Kasumi-1 (cell line): ENCODE measurements around the gene RELT.

Experiments used
- DNase-seq, 2 experiments: peaks; one replicate each; lab custom pipeline; 2025; lab: John Stamatoyannopoulos, UW

Gene RELT

GRCh38 chr11:73404506-73405145 is 28.4 kb downstream of the RELT start:
- DNase-seq, result no peak

DNA sequence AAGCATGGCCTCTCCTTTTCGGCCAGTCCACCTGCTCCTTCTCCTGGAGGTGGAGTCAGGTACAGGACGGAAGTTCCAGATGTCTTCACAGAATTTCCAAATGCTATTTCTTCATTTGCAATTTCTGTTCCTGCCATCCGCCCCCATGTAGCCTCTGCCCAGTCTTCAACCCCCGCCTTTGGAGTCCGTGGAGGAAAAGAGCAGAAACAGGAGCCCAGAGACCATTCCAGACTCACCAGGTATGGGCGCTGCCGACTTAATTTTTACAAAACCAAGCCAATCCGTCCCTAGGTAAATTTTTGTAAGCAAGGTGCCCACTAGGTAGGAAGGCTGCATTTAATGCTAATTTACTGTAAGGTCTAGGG is 28.9 kb downstream of the RELT start:
- no peak for DNase-seq

DNA sequence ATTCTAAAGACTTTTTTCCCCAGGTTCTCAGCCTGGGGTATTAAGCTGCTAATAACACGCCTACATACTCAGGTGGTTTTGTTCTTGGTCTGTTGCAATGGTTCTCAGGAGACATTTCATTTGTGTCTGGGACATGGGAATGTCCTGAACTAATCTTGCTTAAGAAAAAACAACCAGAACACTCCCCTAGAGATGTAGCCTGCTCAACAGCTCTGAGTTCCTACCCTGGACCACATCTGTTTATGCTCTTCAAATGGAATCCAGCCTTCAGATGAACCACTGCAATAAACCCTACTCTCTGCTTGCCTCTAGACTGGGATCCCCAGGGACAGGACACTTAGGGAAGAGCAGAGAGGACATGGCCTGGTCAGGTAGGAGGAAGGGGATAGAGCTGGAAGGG is 29.9 kb downstream of the RELT start:
- DNase-seq, result no peak

DNA sequence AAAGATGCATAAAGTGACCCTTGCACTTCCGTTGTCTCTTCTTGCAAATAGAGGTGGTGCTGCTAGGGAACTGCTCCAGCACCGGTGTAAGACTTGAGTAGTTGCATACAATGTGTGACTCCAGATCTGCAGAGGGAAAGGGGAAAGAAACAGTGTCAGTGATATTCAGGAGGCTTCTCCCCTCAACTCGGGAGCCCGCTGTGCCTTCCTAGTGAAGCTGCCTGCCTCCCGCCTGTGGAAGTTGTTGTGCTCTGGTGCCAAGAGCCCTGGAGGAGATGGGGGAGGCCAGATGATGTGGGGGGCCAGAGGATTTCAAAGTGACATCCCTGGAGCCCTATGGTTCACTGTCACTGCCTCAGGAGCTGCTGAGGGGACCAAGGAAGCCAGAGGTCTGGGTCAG is 30.4 kb downstream of the RELT start:
- DNase-seq, result no peak

DNA sequence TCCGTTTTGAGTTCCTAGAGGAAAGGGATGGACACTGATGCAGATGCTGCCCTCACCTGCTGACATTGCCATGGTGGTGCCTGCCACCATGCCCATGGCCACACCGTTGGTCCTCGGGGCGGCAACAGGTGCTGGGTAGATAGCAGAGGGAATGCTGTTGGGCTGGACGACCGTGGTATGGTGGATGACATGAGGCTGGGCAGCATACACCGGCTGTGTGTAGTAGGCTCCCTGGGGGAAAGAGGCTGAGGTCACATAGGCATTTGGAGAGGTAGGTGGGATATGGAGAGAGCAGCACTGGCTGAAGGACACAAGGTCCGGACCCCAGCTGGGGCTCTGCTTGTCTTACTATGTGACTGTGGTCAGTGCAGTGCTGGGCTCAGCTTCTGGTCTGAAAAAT is 33.2 kb downstream of the RELT start:
- DNase-seq, result no peak

DNA sequence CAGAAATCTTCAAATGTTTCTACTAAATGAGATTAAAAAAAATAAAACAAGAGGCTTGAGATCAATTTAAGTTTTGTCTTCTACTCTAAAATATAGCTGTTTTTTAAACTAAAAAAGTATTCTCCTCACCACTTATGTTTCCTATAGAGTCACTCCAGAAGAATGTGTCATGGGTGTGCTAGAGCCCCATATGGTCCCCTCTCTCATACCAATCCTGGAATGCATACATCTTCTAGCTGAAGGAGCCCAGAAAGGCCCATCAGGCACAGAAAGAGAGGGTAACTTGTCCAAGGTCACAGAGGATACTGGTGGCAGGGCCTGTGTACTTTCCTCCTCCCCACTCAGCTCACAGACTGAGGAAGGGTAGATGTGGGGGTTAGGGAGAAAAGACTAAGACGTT is 34.4 kb downstream of the RELT start:
- no peak for DNase-seq

- DNase-seq, result no peak
Measured at GRCh38 chr11:73411031-73411430, 34.8 kb downstream of the RELT start.

- DNase-seq, result no peak
Measured at GRCh38 chr11:73412308-73412707, 36.1 kb downstream of the RELT start.

GRCh38 chr11:73413256-73413655 is 37.1 kb downstream of the RELT start:
- no peak for DNase-seq

DNA sequence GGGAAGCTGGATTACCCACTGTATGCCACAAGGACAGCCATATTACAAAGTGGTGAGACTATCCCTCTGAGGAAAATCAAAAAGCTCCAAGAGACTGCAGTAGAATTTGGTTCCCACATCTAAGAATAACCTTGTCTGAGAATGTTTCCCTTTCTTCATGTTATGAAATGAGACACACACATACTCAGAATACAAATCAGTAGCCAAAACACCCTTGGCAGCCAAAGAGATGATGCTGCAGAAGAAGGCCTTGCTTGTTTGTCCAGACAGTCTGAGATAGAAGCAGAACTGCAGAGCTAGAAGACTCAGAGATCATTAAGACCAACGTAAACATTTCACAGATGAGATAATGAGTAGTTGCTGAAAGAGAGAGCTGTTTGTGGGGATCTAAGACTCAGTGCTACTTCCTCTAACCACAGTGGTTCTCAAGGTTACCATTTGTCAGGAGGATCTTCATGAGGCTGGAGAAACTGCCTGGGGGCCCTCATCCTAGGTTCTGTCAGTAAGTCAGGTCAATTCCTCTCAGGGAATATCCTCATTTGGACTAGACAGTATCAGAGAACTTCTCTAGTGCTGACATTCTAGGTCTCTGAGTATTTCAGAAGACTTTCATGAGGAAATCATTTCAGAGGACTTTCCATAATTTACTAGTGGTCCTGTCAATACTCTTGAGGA is 38.9 kb downstream of the RELT start:
- peak; percentile 52 to 59 for DNase-seq

- DNase-seq, result no peak
Measured at GRCh38 chr11:73415854-73416615, 39.8 kb downstream of the RELT start.

DNA sequence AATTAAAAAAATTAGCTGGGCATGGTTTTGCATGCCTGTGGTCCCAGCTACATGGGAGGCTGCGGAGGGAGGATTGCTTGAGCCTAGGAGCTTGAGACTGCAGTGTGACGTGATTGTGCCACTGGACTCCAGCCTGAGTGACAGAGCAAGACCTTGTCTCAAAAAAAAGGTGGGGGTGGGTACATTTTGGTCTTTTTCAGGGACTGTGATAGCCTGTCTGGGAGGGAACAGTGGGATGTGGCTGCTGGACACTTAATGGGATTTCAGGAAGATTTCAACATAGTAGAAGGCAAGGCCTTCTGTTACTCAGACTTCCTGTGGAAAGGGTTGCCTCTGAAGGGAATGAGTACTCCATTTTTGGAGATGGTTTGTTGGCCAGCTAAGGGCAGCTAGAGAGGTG is 40.6 kb downstream of the RELT start:
- no peak for DNase-seq

DNA sequence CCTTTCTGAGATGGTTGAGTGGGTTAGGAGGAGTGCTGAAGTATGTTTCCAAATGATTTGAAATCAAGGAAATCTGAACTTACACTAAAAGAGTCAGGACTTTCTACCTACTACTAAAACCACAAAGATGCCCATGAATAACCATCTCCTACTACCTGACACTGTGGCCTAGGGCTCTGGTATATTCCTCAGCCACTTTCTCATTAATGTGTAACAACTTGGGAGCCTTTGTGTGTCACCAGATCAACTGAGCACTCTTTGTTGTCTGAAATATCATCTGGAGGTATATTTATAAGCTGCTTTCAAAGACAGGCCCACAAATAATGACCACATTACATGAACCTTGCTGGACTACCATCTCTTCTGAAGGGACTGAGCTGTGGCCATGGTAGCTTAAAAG is 43.9 kb downstream of the RELT start:
- no peak for DNase-seq

DNA sequence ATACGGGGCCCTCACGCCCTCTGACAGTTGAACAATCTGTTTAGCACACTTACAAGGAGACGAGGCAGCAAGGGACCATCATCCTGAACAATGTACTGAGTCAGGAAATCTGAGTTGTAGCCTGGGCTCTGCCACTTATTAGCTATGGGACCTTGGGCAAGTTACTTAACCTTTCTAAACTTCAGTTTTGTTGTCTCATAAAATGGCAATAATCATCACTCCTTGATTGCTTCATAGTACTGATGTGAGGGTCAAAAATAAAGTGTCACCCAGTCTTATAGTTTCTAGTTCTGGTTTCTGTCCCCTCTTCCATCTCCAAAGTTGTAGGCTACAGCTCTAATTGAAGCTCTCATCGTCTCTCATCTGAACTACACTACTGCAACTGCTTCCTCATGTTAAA is 46.7 kb downstream of the RELT start:
- no peak for DNase-seq

DNA sequence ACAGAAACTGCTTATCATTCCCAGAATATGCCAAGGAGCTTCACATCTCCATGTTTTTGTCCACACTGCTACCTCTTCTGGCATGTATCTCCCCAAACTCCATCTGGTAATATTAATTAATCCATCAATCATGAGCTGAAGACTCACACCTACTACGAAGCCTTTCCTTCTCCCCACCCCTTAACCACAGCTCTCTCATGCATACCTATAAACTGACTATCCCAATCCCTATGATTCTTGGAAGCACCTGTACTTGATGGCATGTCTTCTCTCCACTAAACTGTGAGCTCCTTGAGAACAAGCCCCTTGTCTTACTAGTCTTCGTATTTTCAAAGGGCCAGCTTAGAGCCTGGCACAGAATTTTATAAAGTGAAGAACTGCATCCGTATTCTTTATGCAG is 47.3 kb downstream of the RELT start:
- no peak for DNase-seq

GRCh38 chr11:73425108-73425507 is 48.9 kb downstream of the RELT start:
- DNase-seq, result peak; percentile 12 to 27

DNA sequence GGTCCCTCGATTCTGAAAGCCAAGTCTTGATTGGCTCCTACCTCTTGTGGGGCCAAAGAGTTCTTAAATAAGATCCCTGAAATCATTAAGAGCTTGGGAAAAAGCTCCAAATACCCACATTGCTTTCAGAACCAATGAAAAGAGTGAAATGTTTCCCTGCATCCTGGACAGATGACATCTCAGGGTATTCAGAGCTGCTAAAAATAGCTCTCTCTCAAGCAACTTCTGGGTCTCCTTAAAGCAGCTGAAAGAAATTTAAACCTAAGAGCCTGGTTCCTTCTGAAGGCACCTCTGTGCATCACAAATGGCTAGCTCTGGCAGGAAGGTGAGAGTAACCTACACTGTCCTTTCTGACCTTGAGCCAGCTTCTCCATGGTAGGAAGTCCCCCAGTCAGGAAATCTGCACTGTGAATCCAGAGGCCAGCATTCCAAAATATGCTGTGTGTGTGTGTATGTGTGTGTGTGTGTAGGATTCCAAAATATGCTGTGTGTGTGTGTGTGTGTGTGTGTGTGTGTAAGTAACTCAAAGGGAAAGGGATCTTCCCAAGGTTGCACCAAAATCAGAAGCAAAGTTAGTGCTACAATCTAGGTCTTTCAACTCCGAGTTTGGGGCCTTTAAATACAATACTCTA is 50.1 kb downstream of the RELT start:
- DNase-seq, result no peak

- no peak for DNase-seq
Measured at GRCh38 chr11:73428227-73428626, 52.0 kb downstream of the RELT start.

GRCh38 chr11:73428699-73429098 is 52.5 kb downstream of the RELT start:
- no peak for DNase-seq

DNA sequence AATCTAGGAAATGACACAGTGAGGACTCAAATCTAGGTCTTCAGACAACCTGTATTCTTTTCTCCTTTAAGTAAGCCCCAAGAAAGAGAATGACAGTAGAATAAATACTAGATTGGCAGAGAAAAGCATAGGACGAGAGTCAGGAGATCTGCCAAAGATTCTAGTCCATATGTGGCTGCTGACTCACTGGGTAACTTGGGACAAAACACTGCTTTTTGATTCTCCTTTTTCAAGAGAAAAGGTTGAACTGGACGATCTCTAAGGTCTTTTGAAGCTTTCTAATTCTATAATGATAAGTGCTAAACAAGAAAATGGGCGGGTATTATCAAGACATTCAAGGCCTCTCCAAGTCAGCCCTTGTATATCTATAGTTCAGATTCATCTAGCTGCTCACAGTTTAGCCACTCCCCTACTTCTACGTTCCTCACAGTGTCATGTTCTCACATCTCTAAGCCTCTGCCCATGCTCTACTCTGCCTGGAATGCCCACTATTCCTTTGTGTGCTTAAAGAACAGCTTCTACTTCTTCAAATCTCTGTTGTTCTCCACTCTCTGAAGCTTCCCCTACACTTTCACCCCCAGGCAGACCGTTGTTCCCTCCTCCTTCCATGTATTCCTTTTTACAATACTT is 53.0 kb downstream of the RELT start:
- no peak for DNase-seq

DNA sequence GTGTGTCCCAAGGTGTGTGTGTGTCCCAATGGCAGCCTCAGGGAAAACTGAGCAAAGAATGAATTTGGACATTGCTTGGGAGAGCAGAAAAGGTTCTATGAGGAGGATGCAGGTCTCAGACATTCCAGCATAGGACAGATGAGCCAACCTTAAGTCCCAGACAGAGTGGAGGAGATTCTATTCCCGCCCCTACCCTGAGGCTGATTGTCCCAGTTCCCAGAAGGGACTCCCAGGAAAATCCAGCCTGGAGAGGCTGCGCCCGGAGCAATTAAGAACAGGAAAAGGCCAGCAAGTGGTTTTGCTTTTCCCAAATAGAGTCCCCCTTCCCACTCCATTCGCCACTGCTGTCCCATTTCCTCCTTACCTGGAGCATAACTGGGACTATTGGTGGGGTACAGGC is 54.1 kb downstream of the RELT start:
- DNase-seq, result no peak

- no peak for DNase-seq
Measured at GRCh38 chr11:73431396-73431795, 55.2 kb downstream of the RELT start.
